GM23338 (cell line): ENCODE data around the gene MXRA8. TPM values are rescaled to one million over a fixed set of nuclear protein-coding genes. Genes with fewer than 3 reads are reported as not detected.

Source experiments
- ATAC-seq: fragments of 200-7000 bp; cut with Tn5 transposase; 3 replicates; pipeline ENCODE4 v1.9.1; 2020
- DNase-seq: peaks from one replicate; pipeline ENCODE4 v3.0.0-alpha.2; 2015; ENCODE audit warnings: low spot score
- H2AFZ ChIP-seq: fragments of 200-600 bp; sonication (generic); 2 replicates; pipeline ENCODE4 v1.8.0; 2016; ENCODE audit warnings: antibody characterized with exemption, mild to moderate bottlenecking, moderate library complexity
- H3F3A ChIP-seq: fragments of 200-600 bp; sonication (generic); replicated peaks from 2 replicates; pipeline ENCODE4 v1.8.0; 2017; ENCODE audit warnings: antibody characterized with exemption, mixed run types, low read depth
- H3K27ac ChIP-seq: fragments of 200-600 bp; sonication (generic); 2 replicates; pipeline ENCODE4 v1.6.1; 2016; ENCODE audit warnings: low read depth
- H3K27me3 ChIP-seq: fragments of 200-600 bp; sonication (generic); 2 replicates; pipeline ENCODE4 v1.8.0; 2016; ENCODE audit warnings: mild to moderate bottlenecking, mixed run types, moderate library complexity; ENCODE audit not compliant: insufficient read depth
- H3K36me3 ChIP-seq: fragments of 200-600 bp; sonication (generic); 2 replicates; pipeline ENCODE4 v1.8.0; 2016; ENCODE audit warnings: mild to moderate bottlenecking; ENCODE audit not compliant: insufficient read depth
- H3K4me1 ChIP-seq: fragments of 200-600 bp; sonication (generic); 2 replicates; pipeline ENCODE4 v1.8.0; 2016; ENCODE audit warnings: mild to moderate bottlenecking, moderate library complexity; ENCODE audit not compliant: insufficient read depth
- H3K4me2 ChIP-seq: fragments of 200-600 bp; sonication (generic); 2 replicates; pipeline ENCODE4 v1.7.1; 2017; ENCODE audit warnings: mixed run types
- H3K4me3 ChIP-seq: fragments of 200-600 bp; sonication (generic); 2 replicates; pipeline ENCODE4 v1.6.1; 2016; ENCODE audit warnings: mixed run types
- H3K79me2 ChIP-seq: fragments of 200-600 bp; sonication (generic); replicated peaks from 2 replicates; pipeline ENCODE4 v1.8.0; 2017; ENCODE audit warnings: mild to moderate bottlenecking; ENCODE audit not compliant: insufficient read depth
- H3K9me2 ChIP-seq: fragments of 200-600 bp; sonication (generic); 2 replicates; pipeline ENCODE4 v1.8.0; 2017; ENCODE audit not compliant: insufficient read depth
- H4K20me1 ChIP-seq: fragments of 200-600 bp; sonication (generic); replicated peaks from 2 replicates; pipeline ENCODE4 v1.8.0; 2017; ENCODE audit warnings: mild to moderate bottlenecking; ENCODE audit not compliant: insufficient read depth
- H3K27ac Mint-ChIP-seq: 2 replicates; pipeline ENCODE4 v1.8.0; 2020; ENCODE audit warnings: inconsistent platforms, mild to moderate bottlenecking, moderate library complexity, mixed read lengths
- H3K27me3 Mint-ChIP-seq: 3 replicates; pipeline ENCODE4 v1.8.0; 2022; ENCODE audit warnings: low read depth, mild to moderate bottlenecking, moderate library complexity, mixed read lengths, inconsistent platforms; ENCODE audit not compliant: insufficient read depth, poor library complexity
- H3K36me3 Mint-ChIP-seq: 3 replicates; pipeline ENCODE4 v1.8.0; 2021; ENCODE audit warnings: low read depth, mild to moderate bottlenecking, inconsistent platforms, moderate library complexity, mixed read lengths
- H3K4me1 Mint-ChIP-seq: 3 replicates; pipeline ENCODE4 v1.8.0; 2020; ENCODE audit warnings: mild to moderate bottlenecking, inconsistent platforms, mixed read lengths
- H3K4me3 Mint-ChIP-seq: 3 replicates; pipeline ENCODE4 v1.8.0; 2021; ENCODE audit warnings: moderate library complexity, mild to moderate bottlenecking, inconsistent platforms, mixed read lengths
- H3K9me3 Mint-ChIP-seq: 3 replicates; pipeline ENCODE4 v1.8.0; 2020; ENCODE audit warnings: moderate library complexity, mild to moderate bottlenecking, inconsistent platforms, mixed read lengths
- CREB1 ChIP-seq: fragments of 250-450 bp; sonication (Bioruptor Pico); IDR thresholded peaks from 2 replicates; pipeline ENCODE4 v1.5.0; 2020; ENCODE audit warnings: low read depth, mild to moderate bottlenecking, moderate library complexity
- EZH2 ChIP-seq: fragments of 200-600 bp; sonication (generic); IDR thresholded peaks from one replicate; pipeline ENCODE4 v1.8.0; 2017; ENCODE audit warnings: antibody characterized with exemption, mild to moderate bottlenecking, low read depth; ENCODE audit not compliant: unreplicated experiment
- JUNB ChIP-seq: IDR thresholded peaks from one replicate; pipeline ENCODE4 v1.6.1; 2016; ENCODE audit warnings: antibody characterized with exemption; ENCODE audit not compliant: unreplicated experiment
- NANOG ChIP-seq: IDR thresholded peaks from 2 replicates; pipeline ENCODE4 v1.6.1; 2016; ENCODE audit warnings: antibody characterized with exemption, borderline replicate concordance
- POLR2AphosphoS5 ChIP-seq: IDR thresholded peaks from 2 replicates; pipeline ENCODE4 v1.6.1; 2016; ENCODE audit warnings: antibody characterized with exemption, low read depth
- STAT1 ChIP-seq: IDR thresholded peaks from one replicate; pipeline ENCODE4 v1.6.1; 2016; ENCODE audit warnings: antibody characterized with exemption; ENCODE audit not compliant: unreplicated experiment
- ZNF114 ChIP-seq: fragments of 250-450 bp; sonication (Bioruptor Pico); IDR thresholded peaks from 2 replicates; pipeline ENCODE4 v1.5.0; 2020; ENCODE audit warnings: mild to moderate bottlenecking, moderate library complexity
- ZNF331 ChIP-seq: fragments of 250-450 bp; sonication (Bioruptor Pico); IDR thresholded peaks from 2 replicates; pipeline ENCODE4 v1.5.0; 2020; ENCODE audit warnings: low read depth, mild to moderate bottlenecking, moderate library complexity
- polyA plus RNA-seq: library from polyadenylated mRNA; unstranded; fragments of >200 nt; fragmentation: Nextera tagmentation; extraction: Ambion mirVana; gene quantifications from 2 replicates; pipeline ENCODE4 v1.2.1, GENCODE V29; 2016
- total RNA-seq: library from RNA; depleted of rRNA; stranded (reverse); fragments of >200 nt; shearing (Covaris generic); gene quantifications from 2 replicates; pipeline ENCODE4 v1.2.3, GENCODE V29; 2014
- TF ChIP-seq, protein P1 (sequence below): IDR thresholded peaks from 2 replicates; pipeline ENCODE4 v1.6.1; 2016; ENCODE audit warnings: antibody characterized with exemption
- TF ChIP-seq, protein P2 (sequence below): IDR thresholded peaks from one replicate; pipeline ENCODE4 v1.6.1; 2018; ENCODE audit warnings: antibody characterized with exemption; ENCODE audit not compliant: unreplicated experiment
- TF ChIP-seq, protein P3 (sequence below), 2 experiments: fragments of 200-600 bp in 1 of 2; sonication (generic) in 1 of 2; conservative IDR thresholded peaks; 2 replicates each; pipeline versions ENCODE4 v1.5.1 to v1.6.1; 2016 to 2017; ENCODE audit warnings: antibody characterized with exemption in 2 of 2, low read depth in 2 of 2, mild to moderate bottlenecking in 2 of 2, moderate library complexity in 1 of 2

The MXRA8 gene
- total and polyA plus RNA-seq, 2 experiments from 2014 or later: 9.1 to 17.2 TPM

DNA sequence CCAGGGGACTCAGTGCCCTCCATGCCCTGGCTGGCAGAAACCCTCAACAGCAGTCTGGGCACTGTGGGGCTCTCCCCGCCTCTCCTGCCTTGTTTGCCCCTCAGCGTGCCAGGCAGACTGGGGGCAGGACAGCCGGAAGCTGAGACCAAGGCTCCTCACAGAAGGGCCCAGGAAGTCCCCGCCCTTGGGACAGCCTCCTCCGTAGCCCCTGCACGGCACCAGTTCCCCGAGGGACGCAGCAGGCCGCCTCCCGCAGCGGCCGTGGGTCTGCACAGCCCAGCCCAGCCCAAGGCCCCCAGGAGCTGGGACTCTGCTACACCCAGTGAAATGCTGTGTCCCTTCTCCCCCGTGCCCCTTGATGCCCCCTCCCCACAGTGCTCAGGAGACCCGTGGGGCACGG lies 30.1 kb downstream of the MXRA8 start:
- H3K27me3 Mint-ChIP-seq: peaks cover 19% of the 10 kb centered on the region
- H3K4me2 ChIP-seq: no peak overlapping the region
- ATAC-seq (no peak), DNase-seq (no peak)
- no peak overlapping the region for H3K4me3 Mint-ChIP-seq
- peaks cover 15% of the 10 kb centered on the region for H3K79me2 ChIP-seq
- peaks cover 3% of the 10 kb centered on the region; the same call in 1 of the 2 replicates for H4K20me1 ChIP-seq
- H3K27ac Mint-ChIP-seq: no peak overlapping the region
- peaks cover 4% of the 10 kb centered on the region for H3K4me1 Mint-ChIP-seq
- TF ChIP-seq, protein P1, sequence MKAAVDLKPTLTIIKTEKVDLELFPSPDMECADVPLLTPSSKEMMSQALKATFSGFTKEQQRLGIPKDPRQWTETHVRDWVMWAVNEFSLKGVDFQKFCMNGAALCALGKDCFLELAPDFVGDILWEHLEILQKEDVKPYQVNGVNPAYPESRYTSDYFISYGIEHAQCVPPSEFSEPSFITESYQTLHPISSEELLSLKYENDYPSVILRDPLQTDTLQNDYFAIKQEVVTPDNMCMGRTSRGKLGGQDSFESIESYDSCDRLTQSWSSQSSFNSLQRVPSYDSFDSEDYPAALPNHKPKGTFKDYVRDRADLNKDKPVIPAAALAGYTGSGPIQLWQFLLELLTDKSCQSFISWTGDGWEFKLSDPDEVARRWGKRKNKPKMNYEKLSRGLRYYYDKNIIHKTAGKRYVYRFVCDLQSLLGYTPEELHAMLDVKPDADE: no peak
- TF ChIP-seq POLR2AphosphoS5 (no peak), EZH2 (no peak), ZNF114 (CRISPR knock-in tag) (no peak), STAT1 (no peak), JUNB (no peak), ZNF331 (no peak)
- TF ChIP-seq, protein P2, sequence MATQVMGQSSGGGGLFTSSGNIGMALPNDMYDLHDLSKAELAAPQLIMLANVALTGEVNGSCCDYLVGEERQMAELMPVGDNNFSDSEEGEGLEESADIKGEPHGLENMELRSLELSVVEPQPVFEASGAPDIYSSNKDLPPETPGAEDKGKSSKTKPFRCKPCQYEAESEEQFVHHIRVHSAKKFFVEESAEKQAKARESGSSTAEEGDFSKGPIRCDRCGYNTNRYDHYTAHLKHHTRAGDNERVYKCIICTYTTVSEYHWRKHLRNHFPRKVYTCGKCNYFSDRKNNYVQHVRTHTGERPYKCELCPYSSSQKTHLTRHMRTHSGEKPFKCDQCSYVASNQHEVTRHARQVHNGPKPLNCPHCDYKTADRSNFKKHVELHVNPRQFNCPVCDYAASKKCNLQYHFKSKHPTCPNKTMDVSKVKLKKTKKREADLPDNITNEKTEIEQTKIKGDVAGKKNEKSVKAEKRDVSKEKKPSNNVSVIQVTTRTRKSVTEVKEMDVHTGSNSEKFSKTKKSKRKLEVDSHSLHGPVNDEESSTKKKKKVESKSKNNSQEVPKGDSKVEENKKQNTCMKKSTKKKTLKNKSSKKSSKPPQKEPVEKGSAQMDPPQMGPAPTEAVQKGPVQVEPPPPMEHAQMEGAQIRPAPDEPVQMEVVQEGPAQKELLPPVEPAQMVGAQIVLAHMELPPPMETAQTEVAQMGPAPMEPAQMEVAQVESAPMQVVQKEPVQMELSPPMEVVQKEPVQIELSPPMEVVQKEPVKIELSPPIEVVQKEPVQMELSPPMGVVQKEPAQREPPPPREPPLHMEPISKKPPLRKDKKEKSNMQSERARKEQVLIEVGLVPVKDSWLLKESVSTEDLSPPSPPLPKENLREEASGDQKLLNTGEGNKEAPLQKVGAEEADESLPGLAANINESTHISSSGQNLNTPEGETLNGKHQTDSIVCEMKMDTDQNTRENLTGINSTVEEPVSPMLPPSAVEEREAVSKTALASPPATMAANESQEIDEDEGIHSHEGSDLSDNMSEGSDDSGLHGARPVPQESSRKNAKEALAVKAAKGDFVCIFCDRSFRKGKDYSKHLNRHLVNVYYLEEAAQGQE: no peak
- no peaks in the 10 kb centered on the region for H3K27me3 ChIP-seq
- H3K36me3 ChIP-seq: no peaks in the 10 kb centered on the region
- no peak overlapping the region for H3K27ac ChIP-seq
- H3K36me3 Mint-ChIP-seq: peaks cover 9% of the 10 kb centered on the region; the same call in 2 of the 3 replicates
- no peak overlapping the region for H2AFZ ChIP-seq
- no peaks in the 10 kb centered on the region for H3K9me2 ChIP-seq
- no peak overlapping the region for H3K4me3 ChIP-seq
- peaks cover 15% of the 10 kb centered on the region; the same call in 1 of the 2 replicates for H3F3A ChIP-seq
- H3K9me3 Mint-ChIP-seq: no peaks in the 10 kb centered on the region; the same call in 2 of the 3 replicates
- no peaks in the 10 kb centered on the region for H3K4me1 ChIP-seq

DNA sequence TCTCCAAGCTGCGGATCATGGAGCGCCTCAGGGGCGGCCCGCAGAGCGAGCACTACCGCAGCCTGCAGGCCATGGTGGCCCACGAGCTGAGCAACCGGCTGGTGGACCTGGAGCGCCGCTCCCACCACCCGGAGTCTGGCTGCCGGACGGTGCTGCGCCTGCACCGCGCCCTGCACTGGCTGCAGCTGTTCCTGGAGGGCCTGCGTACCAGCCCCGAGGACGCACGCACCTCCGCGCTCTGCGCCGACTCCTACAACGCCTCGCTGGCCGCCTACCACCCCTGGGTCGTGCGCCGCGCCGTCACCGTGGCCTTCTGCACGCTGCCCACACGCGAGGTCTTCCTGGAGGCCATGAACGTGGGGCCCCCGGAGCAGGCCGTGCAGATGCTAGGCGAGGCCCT lies 31.1 kb downstream of the MXRA8 start:
- Mint-ChIP-seq H3K9me3 (no peaks in the 10 kb centered on the region; the same call in 2 of the 3 replicates), H3K27me3 (peaks cover 16% of the 10 kb centered on the region), H3K4me1 (peaks cover 8% of the 10 kb centered on the region), H3K36me3 (peaks cover 12% of the 10 kb centered on the region; the same call in 2 of the 3 replicates), H3K27ac (no peak overlapping the region), H3K4me3 (no peak overlapping the region)
- Histone ChIP-seq H3K4me3 (no peak overlapping the region), H3K36me3 (no peaks in the 10 kb centered on the region), H3K4me2 (no peak overlapping the region), H2AFZ (no peak overlapping the region), H3K27ac (no peak overlapping the region), H3F3A (peaks cover 15% of the 10 kb centered on the region; the same call in 1 of the 2 replicates), H3K27me3 (no peaks in the 10 kb centered on the region), H3K79me2 (peaks cover 22% of the 10 kb centered on the region), H4K20me1 (peaks cover 5% of the 10 kb centered on the region; the same call in 1 of the 2 replicates), H3K9me2 (no peaks in the 10 kb centered on the region), H3K4me1 (no peaks in the 10 kb centered on the region)
- ATAC-seq: no peak
- no peak for DNase-seq
- no peak for TF ChIP-seq ZNF114 (CRISPR knock-in tag)
- TF ChIP-seq, protein P3, sequence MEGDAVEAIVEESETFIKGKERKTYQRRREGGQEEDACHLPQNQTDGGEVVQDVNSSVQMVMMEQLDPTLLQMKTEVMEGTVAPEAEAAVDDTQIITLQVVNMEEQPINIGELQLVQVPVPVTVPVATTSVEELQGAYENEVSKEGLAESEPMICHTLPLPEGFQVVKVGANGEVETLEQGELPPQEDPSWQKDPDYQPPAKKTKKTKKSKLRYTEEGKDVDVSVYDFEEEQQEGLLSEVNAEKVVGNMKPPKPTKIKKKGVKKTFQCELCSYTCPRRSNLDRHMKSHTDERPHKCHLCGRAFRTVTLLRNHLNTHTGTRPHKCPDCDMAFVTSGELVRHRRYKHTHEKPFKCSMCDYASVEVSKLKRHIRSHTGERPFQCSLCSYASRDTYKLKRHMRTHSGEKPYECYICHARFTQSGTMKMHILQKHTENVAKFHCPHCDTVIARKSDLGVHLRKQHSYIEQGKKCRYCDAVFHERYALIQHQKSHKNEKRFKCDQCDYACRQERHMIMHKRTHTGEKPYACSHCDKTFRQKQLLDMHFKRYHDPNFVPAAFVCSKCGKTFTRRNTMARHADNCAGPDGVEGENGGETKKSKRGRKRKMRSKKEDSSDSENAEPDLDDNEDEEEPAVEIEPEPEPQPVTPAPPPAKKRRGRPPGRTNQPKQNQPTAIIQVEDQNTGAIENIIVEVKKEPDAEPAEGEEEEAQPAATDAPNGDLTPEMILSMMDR (conservative IDR thresholded peaks at IDR 0.05; ENCODE audit: low read depth in 2 of 2): no peak
- TF ChIP-seq CREB1 (CRISPR knock-in tag): no peak
- TF ChIP-seq ZNF331: no peak
- TF ChIP-seq JUNB: no peak
- TF ChIP-seq, protein P2: no peak
- TF ChIP-seq POLR2AphosphoS5: no peak
- no peak for TF ChIP-seq NANOG
